Amniotic epithelial cell (primary cell): ENCODE data around the gene EYS.

Experiments
- DNase-seq: peaks from one replicate; pipeline ENCODE4 v3.0.0-alpha.2; 2010; ENCODE audit warnings: low read depth

EYS gene

GRCh38 chr6:64831680-64832079 is 875.3 kb downstream of the EYS start:
- peak; percentile 39 for DNase-seq

DNA sequence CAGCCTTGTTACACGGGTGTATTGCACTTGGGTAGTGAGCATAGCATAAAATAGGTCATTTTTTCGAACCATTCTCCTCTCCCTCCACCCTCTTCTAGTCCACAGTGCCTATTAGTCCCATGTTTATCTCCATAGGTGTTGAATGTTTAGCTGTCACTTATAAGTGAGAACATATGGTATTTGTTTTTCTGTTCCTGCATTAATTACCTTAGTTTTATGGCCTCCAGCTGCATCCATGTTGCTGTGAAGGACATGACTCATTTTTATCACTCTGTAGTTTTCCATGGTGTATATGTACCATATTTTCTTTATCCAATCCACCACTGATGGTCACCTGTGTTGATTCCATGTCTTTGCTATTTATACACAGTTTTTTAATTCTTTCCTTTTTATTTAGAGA is 889.5 kb downstream of the EYS start:
- no peak for DNase-seq

GRCh38 chr6:64815718-64816117 is 891.3 kb downstream of the EYS start:
- peak; percentile 97 for DNase-seq

- DNase-seq, result no peak
Observed at GRCh38 chr6:64812138-64812537, 894.9 kb downstream of the EYS start.

DNA sequence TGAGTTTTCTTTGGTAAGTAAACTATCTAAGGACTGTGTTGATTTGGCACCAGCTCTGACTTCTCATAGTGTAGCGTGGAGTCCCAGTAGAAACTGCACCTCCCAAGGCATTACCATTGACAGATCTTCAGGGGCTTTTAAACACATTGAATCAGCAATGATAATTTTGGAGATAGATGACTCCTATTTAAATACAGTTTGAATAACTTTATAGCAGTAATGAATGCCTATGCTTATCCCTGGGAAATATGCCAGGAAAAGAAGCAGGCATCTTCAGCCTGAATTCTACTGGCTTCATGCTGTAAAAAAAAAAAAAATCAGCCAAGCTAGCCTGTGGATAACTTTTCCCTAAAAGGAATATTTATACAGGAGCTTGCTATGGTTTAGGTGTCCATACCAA is 895.9 kb downstream of the EYS start:
- DNase-seq, result peak; percentile 66

- DNase-seq, result no peak
Observed at GRCh38 chr6:64807785-64808184, 899.2 kb downstream of the EYS start.

- DNase-seq, result no peak
Observed at GRCh38 chr6:64803470-64804166, 903.4 kb downstream of the EYS start.

GRCh38 chr6:64792534-64792933 is 914.5 kb downstream of the EYS start:
- no peak for DNase-seq

DNA sequence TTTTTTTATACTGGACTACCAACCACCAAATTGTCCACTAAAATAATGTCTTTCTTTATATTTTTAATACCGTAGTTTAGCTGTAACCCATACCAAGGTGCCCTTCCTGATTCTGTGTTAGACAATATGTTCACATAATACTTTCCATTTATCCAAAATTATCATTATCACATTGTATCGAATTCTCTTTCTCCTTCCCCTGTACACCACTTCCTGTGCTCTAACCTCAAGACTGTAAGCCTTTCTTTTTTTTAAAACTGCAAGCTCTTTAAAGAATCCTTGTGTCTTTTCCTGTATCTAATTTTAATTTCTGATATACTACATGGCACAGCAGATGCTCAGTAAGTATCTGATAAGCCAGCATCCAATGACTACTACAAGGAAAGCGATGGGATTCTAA is 917.5 kb downstream of the EYS start:
- DNase-seq, result no peak

DNA sequence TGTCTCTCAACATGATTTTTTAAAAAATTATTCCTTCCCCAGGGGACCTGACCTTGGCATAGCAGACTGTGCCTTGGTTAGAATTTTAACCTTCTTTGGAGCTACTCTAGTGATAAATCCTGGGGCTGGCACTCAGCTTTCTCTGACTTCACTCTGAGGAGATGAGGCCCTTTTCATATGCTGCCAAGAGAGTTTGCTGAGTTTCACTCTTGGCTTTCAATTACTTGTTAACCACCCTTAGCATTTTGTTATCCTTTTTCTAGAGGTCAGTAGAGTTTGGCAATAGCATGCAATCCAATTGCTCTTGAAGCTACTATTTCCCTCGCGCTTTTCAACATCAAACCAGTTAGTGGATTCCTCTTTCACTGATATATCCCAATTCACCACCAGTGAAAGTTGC is 920.3 kb downstream of the EYS start:
- no peak for DNase-seq

GRCh38 chr6:64782877-64783276 is 924.1 kb downstream of the EYS start:
- DNase-seq, result no peak

DNA sequence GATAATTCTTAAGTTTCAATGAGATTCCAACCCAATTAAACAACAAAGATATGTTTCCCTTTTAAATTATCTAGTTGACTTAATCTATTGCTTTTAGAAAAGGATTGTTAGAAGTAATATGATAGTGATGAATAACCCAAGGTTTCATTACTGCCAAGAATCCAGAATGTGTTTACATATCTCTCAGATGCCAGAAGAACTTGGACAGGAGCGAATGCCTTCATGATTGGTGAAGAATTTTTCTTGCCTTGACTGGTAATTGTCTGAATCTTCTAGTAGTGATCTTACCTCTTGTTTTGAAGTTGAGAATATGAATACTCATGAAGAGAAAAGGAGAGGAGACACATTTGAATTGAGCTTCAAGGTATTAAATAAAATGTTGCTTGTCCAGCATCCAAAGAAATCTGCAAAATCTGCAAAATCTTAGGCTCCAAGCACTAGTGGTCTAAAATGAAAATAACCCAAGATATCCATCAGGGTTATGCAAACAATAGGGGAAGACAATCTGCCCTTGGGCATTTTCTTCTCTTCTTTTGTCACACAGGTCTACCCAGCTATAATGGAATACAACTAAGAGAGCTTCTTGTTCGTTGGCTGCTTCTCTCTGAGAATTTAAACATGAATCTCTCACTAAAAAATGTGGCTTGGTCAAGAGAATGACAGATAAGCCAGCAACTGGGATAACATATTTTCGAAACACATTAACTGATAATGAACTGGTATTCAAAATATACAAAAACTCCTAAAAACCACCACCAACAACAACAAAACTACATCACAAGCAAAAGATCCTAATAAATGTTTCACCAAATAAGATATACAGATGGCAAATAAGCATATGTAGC is 928.9 kb downstream of the EYS start:
- DNase-seq, result peak; percentile 63

- no peak for DNase-seq
Observed at GRCh38 chr6:64776359-64776758, 930.7 kb downstream of the EYS start.

DNA sequence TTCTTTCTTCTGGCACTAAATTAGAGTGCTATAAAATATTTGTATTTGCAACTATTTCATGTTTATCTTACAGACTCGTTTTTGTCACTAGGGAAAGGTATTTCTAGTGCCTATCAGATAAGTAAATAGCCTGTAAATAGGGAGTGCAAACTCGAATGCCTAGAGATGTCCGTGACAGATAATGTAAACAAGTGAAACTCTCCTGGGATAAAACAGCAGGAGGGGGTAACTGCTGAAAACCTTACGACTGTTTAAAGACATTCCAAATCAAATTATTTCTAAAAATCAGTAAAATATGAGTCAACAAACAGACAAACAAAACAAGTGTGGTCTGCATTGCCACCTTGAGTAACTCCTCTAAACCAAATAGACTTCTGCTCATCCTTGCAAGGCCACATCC is 932.1 kb downstream of the EYS start:
- no peak for DNase-seq

- no peak for DNase-seq
Observed at GRCh38 chr6:64750910-64751309, 956.1 kb downstream of the EYS start.

DNA sequence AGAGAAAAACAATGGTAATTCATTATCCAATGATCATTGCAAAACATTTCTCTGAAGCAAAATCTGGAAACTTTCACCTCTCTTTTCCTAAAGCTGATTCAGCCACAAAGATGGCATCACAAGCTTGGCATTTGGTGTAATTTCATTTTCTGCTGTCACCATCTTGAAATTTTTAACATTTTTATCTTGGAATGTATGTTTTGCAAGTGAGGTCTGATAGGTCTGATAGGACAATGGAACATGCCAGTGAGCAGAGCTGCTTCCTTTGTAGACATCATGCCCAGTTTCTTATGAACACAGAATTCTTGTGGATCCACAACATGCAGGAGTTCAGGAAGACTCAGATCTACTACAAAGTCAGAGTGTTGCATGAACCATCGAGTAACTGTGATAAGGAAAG is 969.6 kb downstream of the EYS start:
- DNase-seq, result peak; percentile 88

DNA sequence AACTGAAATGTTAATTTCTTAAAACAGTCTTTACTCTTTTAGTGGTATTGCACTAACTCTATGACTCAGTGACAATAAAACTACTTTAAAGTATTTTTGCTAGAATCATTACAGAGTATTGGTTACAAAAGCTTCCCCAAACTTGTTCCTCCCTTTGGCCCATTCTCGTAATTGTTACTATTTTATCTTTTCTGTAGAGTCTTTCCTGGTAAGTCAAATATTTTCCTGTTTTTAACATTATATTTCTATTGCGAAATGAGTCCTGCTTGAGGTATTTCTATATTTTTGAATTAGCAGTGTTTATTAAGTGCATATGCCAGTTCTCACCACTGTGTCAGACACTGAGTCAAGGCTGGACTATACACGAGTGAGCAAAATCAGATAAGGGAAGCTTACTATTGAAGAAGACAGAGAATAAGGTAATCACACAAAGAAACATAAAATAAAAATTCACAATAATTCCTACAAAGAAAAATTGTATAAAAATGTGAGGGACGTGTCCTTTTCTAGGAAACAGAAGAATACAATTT is 970.5 kb downstream of the EYS start:
- DNase-seq, result peak; percentile 86

DNA sequence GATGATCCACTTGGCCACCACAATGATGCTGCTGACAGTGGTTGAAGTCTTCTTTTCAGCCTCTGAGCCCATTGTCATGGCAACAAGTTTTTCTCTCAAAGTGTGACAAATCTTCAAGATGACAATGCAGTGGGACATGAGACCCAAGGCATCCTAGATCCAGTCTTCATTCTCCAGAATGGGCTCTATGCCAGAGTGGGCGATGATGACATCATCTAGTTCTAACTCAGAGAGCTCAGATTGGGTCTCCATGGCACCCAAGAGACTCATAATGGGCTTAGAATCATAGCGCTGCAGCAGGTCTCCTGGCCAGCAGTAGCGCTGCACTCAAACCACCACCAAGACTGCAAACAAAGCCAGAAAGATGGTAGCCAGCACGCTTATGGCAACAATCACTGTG is 973.6 kb downstream of the EYS start:
- no peak for DNase-seq

DNA sequence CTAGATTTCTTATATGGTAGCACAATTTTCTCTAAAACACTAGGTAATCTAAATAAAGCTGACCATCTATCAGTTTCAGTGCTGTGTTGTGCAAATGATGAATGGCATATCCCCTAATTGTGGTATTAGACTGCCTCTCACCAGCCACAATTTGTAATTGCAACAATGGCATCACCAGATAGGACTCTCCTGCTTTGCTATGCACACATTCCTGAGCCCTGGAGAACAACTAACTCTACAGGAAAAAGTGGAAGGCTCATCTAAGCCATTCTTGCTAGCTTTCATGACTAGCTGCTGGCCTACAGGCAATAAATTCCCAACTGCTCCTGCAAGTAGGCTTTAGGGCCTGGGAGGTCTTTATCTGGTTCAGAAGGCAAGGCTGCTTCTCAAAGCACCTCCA is 974.1 kb downstream of the EYS start:
- peak; percentile 82 for DNase-seq

DNA sequence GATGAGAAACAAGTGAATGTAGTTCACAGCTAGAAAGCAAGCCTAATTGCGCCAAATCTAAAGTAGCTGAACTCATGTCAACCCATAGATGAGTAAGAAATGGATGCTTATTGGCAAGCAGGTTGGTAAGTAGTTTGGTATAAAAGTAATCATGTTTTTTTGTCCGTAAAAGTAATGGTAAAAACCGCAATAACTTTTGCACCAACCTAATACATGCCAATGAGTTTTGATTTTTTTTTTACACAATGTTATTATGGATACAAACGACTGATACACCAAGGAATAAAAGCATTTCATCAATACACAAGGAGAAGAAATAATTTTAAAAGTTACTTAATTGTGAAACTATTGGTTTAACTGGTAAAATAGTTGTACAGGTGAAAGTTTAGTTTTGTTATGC is 977.5 kb downstream of the EYS start:
- DNase-seq, result no peak

- no peak for DNase-seq
Observed at GRCh38 chr6:64727075-64727474, 980.0 kb downstream of the EYS start.

GRCh38 chr6:64724091-64724490 is 982.9 kb downstream of the EYS start:
- no peak for DNase-seq

DNA sequence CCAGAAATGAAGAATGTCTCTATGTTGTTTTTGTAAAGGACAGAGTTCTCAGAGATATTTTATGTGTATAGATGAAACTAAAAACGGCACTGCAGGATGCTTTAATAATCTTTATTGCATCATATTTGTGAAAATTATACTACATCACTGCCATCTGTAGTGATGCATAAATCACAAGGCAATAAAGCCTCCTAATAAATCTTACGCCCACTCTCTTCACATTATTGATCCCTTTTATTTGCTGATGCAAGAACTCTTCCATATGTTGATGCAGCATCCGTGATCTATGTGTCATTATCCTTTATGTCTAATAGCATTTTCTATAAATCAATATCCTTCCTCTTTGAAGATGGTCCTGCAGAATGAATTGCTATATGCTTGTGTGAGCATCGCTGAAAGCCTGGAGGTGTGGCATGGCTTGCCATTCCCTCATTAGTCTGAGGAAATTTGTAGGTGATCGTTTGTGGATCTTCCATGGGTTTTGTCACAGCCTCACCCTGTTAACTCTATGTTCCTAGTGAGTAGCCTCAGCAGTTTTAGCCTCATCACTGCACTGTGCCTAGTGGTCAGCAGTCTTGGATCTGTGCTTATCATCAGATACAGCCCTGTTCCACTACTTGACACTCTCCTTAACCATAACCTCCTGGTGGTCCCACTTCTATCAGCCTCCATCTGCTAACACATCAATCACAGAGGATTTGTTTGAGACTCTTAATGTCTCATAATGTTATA is 983.5 kb downstream of the EYS start:
- DNase-seq, result no peak
